ENCODE data around the gene NKX1-1.

The NKX1-1 gene

GRCh38 chr4:1416051-1416947, 10.1 kb upstream of the NKX1-1 start:
- DNase-seq: no peak

- DNase-seq: no peak
Measured at GRCh38 chr4:1415681-1415981, 9.4 kb upstream of the NKX1-1 start.

GRCh38 chr4:1414831-1415680, 8.8 kb upstream of the NKX1-1 start:
- DNase-seq: no peak

GRCh38 chr4:1413687-1414479, 7.6 kb upstream of the NKX1-1 start:
- no peak for DNase-seq

GRCh38 chr4:1413204-1413663, 7.0 kb upstream of the NKX1-1 start:
- no peak for DNase-seq

GRCh38 chr4:1412376-1413203, 6.3 kb upstream of the NKX1-1 start:
- no peak for DNase-seq

- no peak for DNase-seq
Measured at GRCh38 chr4:1411436-1412375, 5.5 kb upstream of the NKX1-1 start.

GRCh38 chr4:1410491-1411325, 4.5 kb upstream of the NKX1-1 start:
- DNase-seq: peak; percentile 42

- DNase-seq: no peak
Measured at GRCh38 chr4:1409491-1410425, 3.5 kb upstream of the NKX1-1 start.

- no peak for DNase-seq
Measured at GRCh38 chr4:1409079-1409478, 2.8 kb upstream of the NKX1-1 start.

- no peak for DNase-seq
Measured at GRCh38 chr4:1408418-1408817, 2.2 kb upstream of the NKX1-1 start.

GRCh38 chr4:1407657-1408333, 1.6 kb upstream of the NKX1-1 start:
- no peak for DNase-seq

GRCh38 chr4:1406981-1407656, 877 bp upstream of the NKX1-1 start:
- DNase-seq: no peak

GRCh38 chr4:1405636-1406393, 427 bp downstream of the NKX1-1 start:
- no peak for DNase-seq

- DNase-seq: no peak
Measured at GRCh38 chr4:1405254-1405635, 997 bp downstream of the NKX1-1 start.

GRCh38 chr4:1404573-1405253, 1.5 kb downstream of the NKX1-1 start:
- DNase-seq: no peak

All from stimulated activated CD4-positive, alpha-beta T cell treated with anti-CD3 and anti-CD28 coated beads, Interleukin-12 subunit alpha, Interleukin-12 subunit beta, amount 100 ng/mL, for 4 hours (primary cell).